HL-60 (cell line): ENCODE measurements around the gene KCNH5.

ENCODE experiments used
- DNase-seq, 2 experiments: peaks; one replicate each; pipeline ENCODE4 v3.0.0-alpha.2; 2010 to 2020; ENCODE audit warnings: low read depth in 1 of 2, low spot score in 1 of 2
- H3K27ac ChIP-seq: fragments of 250-450 bp; sonication (Bioruptor Pico); replicated peaks from 2 replicates; pipeline ENCODE4 v1.5.1; 2020; ENCODE audit warnings: mild to moderate bottlenecking, moderate library complexity
- H3K27me3 ChIP-seq: fragments of 250-450 bp; sonication (Bioruptor Pico); 2 replicates; pipeline ENCODE4 v1.5.1; 2021; ENCODE audit warnings: mild to moderate bottlenecking, moderate library complexity; ENCODE audit not compliant: insufficient read depth, poor library complexity, severe bottlenecking
- H3K4me3 ChIP-seq: replicated peaks from 2 replicates; pipeline ENCODE4 v1.5.1; 2011; ENCODE audit warnings: mild to moderate bottlenecking, control low read depth, low read length; ENCODE audit not compliant: insufficient read depth
- CTCF ChIP-seq: IDR thresholded peaks from one replicate; pipeline ENCODE4 v1.5.1; 2011; ENCODE audit warnings: low read length, control low read depth, inconsistent platforms; ENCODE audit not compliant: insufficient read depth
- GABPA ChIP-seq: IDR thresholded peaks from 2 replicates; pipeline ENCODE4 v1.6.1; 2012; ENCODE audit warnings: low read depth
- POLR2AphosphoS5 ChIP-seq: IDR thresholded peaks from 2 replicates; pipeline ENCODE4 v1.6.1; 2012; ENCODE audit warnings: low read depth
- REST ChIP-seq: IDR thresholded peaks from 2 replicates; pipeline ENCODE4 v1.6.1; 2012; ENCODE audit warnings: low read depth; ENCODE audit not compliant: insufficient replicate concordance
- SPI1 ChIP-seq: IDR thresholded peaks from 2 replicates; pipeline ENCODE4 v1.6.1; 2012; ENCODE audit warnings: low read depth, mild to moderate bottlenecking, borderline replicate concordance

KCNH5 gene

GRCh38 chr14:62696331-62696924 is 348.8 kb downstream of the KCNH5 start:
- TF ChIP-seq GABPA (no peak), SPI1 (no peak), POLR2AphosphoS5 (no peak)
- no peak overlapping the region for H3K4me3 ChIP-seq
- DNase-seq = no peak
- no peaks in the 10 kb centered on the region for H3K27me3 ChIP-seq
- no peak overlapping the region for H3K27ac ChIP-seq

- Histone ChIP-seq H3K4me3 (no peak overlapping the region), H3K27me3 (no peaks in the 10 kb centered on the region), H3K27ac (no peak overlapping the region)
- TF ChIP-seq SPI1 (no peak), REST (no peak), POLR2AphosphoS5 (no peak), GABPA (no peak), CTCF (no peak)
- DNase-seq = no peak
Measured at GRCh38 chr14:62694075-62694474, 351.2 kb downstream of the KCNH5 start.

GRCh38 chr14:62692490-62693106 is 352.7 kb downstream of the KCNH5 start:
- DNase-seq = no peak
- H3K27ac ChIP-seq = no peak overlapping the region
- H3K4me3 ChIP-seq = no peak overlapping the region
- TF ChIP-seq SPI1 (no peak), REST (no peak), POLR2AphosphoS5 (no peak), CTCF (no peak), GABPA (no peak)
- no peaks in the 10 kb centered on the region for H3K27me3 ChIP-seq

- Histone ChIP-seq H3K27me3 (no peaks in the 10 kb centered on the region), H3K4me3 (no peak overlapping the region), H3K27ac (no peak overlapping the region)
- DNase-seq = no peak
- no peak for TF ChIP-seq POLR2AphosphoS5
- TF ChIP-seq GABPA = no peak
- no peak for TF ChIP-seq CTCF
- no peak for TF ChIP-seq SPI1
- TF ChIP-seq REST = no peak
Measured at GRCh38 chr14:62691647-62692489, 353.4 kb downstream of the KCNH5 start.
